Thyroid gland (tissue), 4 donors: ENCODE measurements around the gene PLXDC2.

Source experiments
- CTCF ChIP-seq, 6 experiments: fragments of 200-600 bp in 3 of 6; fragments of 450-650 bp in 3 of 6; sonication (generic) in 3 of 6; IDR thresholded peaks; one replicate each; pipeline ENCODE4 v1.5.1; 2016 to 2019; ENCODE audit warnings: antibody characterized with exemption in 6 of 6, mild to moderate bottlenecking in 2 of 6, inconsistent platforms in 1 of 6, moderate library complexity in 1 of 6
- POLR2A ChIP-seq, 2 donors: fragments of 450-650 bp; IDR thresholded peaks; one replicate each; pipeline ENCODE4 v1.6.1; 2017; ENCODE audit warnings: antibody characterized with exemption in 2 of 2, mild to moderate bottlenecking in 2 of 2, moderate library complexity in 1 of 2

- no peak for TF ChIP-seq CTCF (IDR thresholded peaks at IDR 0.05)
- TF ChIP-seq POLR2A (IDR thresholded peaks at IDR 0.05): no peak
Observed at GRCh38 chr10:19891429-19891828, 75.2 kb downstream of the PLXDC2 start.
